Measurements from ENCODE around the gene SUPT4H1.

The SUPT4H1 gene

DNA sequence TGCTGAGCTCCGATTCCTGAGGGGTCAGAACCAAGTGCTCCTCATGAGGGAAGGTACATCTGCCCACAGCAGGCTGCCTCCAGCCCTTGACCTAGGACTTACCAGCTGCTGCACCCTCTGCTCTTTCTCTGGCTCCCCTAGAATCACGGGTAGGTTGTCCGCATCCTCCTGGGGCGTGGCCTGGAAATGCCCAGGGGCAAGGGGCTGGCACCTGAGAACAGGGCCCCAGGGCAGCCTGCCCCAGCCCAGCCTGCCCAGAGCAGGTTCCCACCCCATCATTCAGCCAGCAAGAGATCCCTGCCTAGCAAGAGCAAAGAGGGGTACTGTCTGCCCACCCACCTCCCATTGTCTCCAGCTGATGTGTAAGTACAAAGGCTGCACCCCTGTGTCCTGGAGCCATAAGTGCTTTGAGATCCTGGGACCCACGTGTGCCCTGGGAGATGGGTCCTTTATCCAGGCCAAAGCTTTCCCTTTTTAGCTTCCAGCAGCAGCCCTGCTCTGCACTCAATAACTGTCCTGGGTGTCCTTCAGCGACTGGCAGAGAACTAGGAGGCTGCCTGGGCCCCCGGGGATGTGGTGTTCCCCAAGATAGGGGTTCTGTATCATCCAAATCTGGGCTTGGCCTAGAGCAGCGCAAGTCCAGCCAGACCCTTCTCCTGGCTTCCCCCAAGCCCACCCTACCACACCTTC lies 28.5 kb downstream of the SUPT4H1 start:
- no peak overlapping the region for H3K4me3 ChIP-seq (ENCODE audit: low read depth, low read length)
- no peak for TF ChIP-seq CTCF (IDR thresholded peaks at IDR 0.05; ENCODE audit: borderline replicate concordance, insufficient read depth, low read depth, low read length)

DNA sequence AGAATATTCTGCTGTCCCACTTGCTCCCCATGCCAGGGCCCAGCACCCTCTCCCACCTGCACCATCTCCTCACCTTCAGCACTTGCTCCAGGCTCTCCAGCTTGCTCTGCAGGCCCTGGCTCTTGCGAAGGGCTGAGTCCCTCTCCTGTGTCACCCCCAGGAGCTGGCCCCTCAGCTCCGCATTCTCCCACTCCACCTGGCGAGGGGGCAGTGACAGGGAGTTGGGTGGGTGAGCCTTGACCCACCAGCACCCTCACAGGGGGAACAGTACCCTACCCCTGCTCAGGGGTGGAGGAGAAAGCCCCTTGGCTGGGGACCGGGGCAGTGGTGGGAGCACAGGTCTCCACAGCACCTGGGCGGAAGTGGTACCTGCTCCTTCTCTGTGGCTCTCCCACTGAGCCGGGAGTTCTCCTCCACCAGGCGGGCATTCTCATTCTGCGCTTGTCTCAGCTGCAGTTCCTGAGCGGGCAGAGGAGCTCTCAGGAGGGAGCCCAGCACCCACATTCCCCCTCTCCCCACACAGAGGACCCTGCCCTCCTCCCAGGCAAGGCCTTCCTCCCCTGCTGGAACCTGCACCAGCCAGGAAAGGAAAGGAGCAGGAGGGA lies 29.3 kb downstream of the SUPT4H1 start:
- no peak for TF ChIP-seq CTCF (IDR thresholded peaks at IDR 0.05; ENCODE audit: borderline replicate concordance, insufficient read depth, low read depth, low read length)

GRCh38 chr17:58321571-58322525 lies 30.2 kb downstream of the SUPT4H1 start:
- no peak overlapping the region for H3K4me3 ChIP-seq (ENCODE audit: low read depth, low read length)
- no peak for TF ChIP-seq CTCF (IDR thresholded peaks at IDR 0.05; ENCODE audit: borderline replicate concordance, insufficient read depth, low read depth, low read length)

More for the DNA sequence above, 29.3 kb downstream of the SUPT4H1 start:
- H3K4me3 ChIP-seq (ENCODE audit: low read depth, low read length), result no peak overlapping the region

GRCh38 chr17:58320570-58321323 lies 31.3 kb downstream of the SUPT4H1 start:
- TF ChIP-seq CTCF (IDR thresholded peaks at IDR 0.05; ENCODE audit: borderline replicate concordance, insufficient read depth, low read depth, low read length), result no peak

DNA sequence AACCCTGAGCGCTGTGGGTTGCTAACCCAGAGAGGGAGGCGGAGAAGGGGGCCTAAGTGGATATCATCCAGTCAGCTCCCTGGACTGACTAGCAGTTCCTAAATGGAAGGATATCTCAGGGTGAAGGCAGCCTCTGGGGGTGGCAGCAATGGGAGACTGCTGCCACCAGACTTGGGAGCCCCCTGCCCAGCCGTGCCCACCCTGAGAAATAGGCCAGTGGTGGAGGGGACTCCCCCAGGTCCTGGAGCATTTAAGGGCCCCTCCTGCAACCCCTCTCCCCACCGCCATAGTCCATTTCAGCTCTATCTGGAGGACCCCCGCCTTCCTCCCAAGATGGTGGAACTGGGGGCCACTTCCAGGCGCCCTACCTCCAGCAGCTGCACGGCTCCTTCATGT lies 31.8 kb downstream of the SUPT4H1 start:
- no peak for TF ChIP-seq CTCF (IDR thresholded peaks at IDR 0.05; ENCODE audit: borderline replicate concordance, insufficient read depth, low read depth, low read length)
- H3K4me3 ChIP-seq (ENCODE audit: low read depth, low read length), result no peak overlapping the region

More at GRCh38 chr17:58320570-58321323, 31.3 kb downstream of the SUPT4H1 start:
- H3K4me3 ChIP-seq (ENCODE audit: low read depth, low read length), result no peak overlapping the region
